ENCODE data around the gene TMEM245. TPM values are rescaled to one million over a fixed set of nuclear protein-coding genes. Genes with fewer than 3 reads are reported as not detected.

TMEM245 gene
- total and polyA plus RNA-seq, 10 of the 15 experiments (the other 5 are each of a cell fraction or from before 2014, with no cell fraction given), result 7.4 to 36.1 (median 19.0) TPM

DNA sequence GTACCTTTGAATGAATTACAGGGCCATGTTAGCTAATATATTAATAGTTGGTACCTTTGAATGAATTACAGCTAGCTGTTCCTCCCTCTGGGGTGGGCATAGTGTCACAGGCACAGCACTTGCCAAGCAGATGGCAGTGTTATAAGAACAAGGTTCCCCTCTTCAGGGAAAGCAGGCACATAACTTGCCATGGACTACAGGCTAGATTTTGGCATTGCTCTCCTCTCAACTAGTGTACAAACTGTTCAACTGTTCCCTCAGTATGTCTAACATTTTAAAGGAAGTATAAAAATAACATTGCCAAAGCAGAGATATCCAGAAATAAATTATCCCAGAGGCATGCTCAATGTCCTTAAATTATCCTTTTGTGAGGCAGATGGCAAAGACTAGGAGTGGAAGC lies 151.8 kb downstream of the TMEM245 start:
- ChIA-PET SMC1A (ENCODE audit: uncharacterized antibody, unreplicated experiment) (no interaction called here), POLR2A (no interaction called here), RAD21 (ENCODE audit: unreplicated experiment) (interaction anchor here (1.4 kb wide), 1 partner anchor 14 kb away, joined by 3 read pairs; no protein-coding TSS in a partner anchor), CTCF (interaction anchor here (5.3 kb wide), 1 partner anchor 14 kb away, joined by 23 read pairs; no protein-coding TSS in a partner anchor)
- DNase-seq (ENCODE audit: low read depth, low spot score) (no peak), FAIRE-seq (peak; percentile 73), ATAC-seq (no peak)
- Histone ChIP-seq H3K4me3 (no peak overlapping the region), H3K27ac (ENCODE audit: control insufficient read depth, insufficient read depth) (no peak overlapping the region), H3K4me2 (ENCODE audit: control insufficient read depth, insufficient read depth) (no peak overlapping the region), H3K27me3 (replicated peaks in 1 of 2; ENCODE audit: control insufficient read depth in 2 of 2, insufficient read depth in 2 of 2, low read length in 1 of 2) (no peaks in the 10 kb centered on the region), H3K79me2 (ENCODE audit: control insufficient read depth, insufficient read depth, low read length) (no peaks in the 10 kb centered on the region), H3K9ac (ENCODE audit: control insufficient read depth, insufficient read depth, low read length) (no peak overlapping the region), H4K20me1 (ENCODE audit: control insufficient read depth, insufficient read depth) (no peaks in the 10 kb centered on the region), H3K9me3 (replicated peaks; ENCODE audit: control insufficient read depth, insufficient read depth, low read length) (no peaks in the 10 kb centered on the region; the same call in 2 of the 3 replicates), H3K4me1 (ENCODE audit: control insufficient read depth, insufficient read depth, low read length) (no peaks in the 10 kb centered on the region), H3K36me3 (ENCODE audit: control insufficient read depth in 2 of 2, insufficient read depth in 2 of 2, low read length in 1 of 2) (no peaks in the 10 kb centered on the region), H2AFZ (ENCODE audit: control insufficient read depth, low read depth, low read length) (no peak overlapping the region)
- TF ChIP-seq ATF7 (IDR thresholded peaks at IDR 0.05; ENCODE audit: low read depth) (no peak), NFIC (IDR thresholded peaks at IDR 0.05; ENCODE audit: low read depth, low read length) (no peak), CTCF (IDR thresholded peaks at IDR 0.05 in 2 of 3, conservative IDR thresholded peaks at IDR 0.05 in 1 of 3; ENCODE audit: control insufficient read depth in 2 of 3, extremely low read depth in 1 of 3, insufficient read depth in 1 of 3, low read depth in 3 of 3, low read length in 3 of 3) (no peak), FOXK2 (IDR thresholded peaks at IDR 0.05) (no peak), HDGF (IDR thresholded peaks at IDR 0.05) (no peak), CHD1 (IDR thresholded peaks at IDR 0.05; ENCODE audit: low read depth, low read length) (no peak), SMAD5 (IDR thresholded peaks at IDR 0.05; ENCODE audit: low read depth) (no peak), ZZZ3 (IDR thresholded peaks at IDR 0.05; ENCODE audit: control insufficient read depth, insufficient read length, low read depth) (no peak), MTA3 (IDR thresholded peaks at IDR 0.05; ENCODE audit: borderline replicate concordance, low read length) (no peak), EED (IDR thresholded peaks at IDR 0.05; ENCODE audit: low read depth) (no peak), RELA (IDR thresholded peaks at IDR 0.05; ENCODE audit: borderline replicate concordance, partially characterized antibody) (no peak), ZNF622 (IDR thresholded peaks at IDR 0.05) (no peak), MEF2A (IDR thresholded peaks at IDR 0.05; ENCODE audit: insufficient read depth, low read depth, low read length) (no peak), TARDBP (IDR thresholded peaks at IDR 0.05; ENCODE audit: borderline replicate concordance) (no peak), RUNX3 (IDR thresholded peaks at IDR 0.05; ENCODE audit: low read length) (no peak), SRF (IDR thresholded peaks at IDR 0.05; ENCODE audit: low read depth in 2 of 2, low read length in 2 of 2) (no peak), PML (IDR thresholded peaks at IDR 0.05; ENCODE audit: low read length) (no peak), JUNB (IDR thresholded peaks at IDR 0.05) (no peak)
- intact Hi-C loops (cut with micrococcal nuclease; ENCODE audit: unreplicated experiment) (no loop called here), in situ Hi-C loops (cut with MboI) (loop anchor here (5.0 kb wide), 1 partner anchor 49 kb away; no protein-coding TSS in a partner anchor)
- BruUV-seq (replicated peaks), result no TSS peak

MicroRNAs encoded within 50 kb of the gene (microRNA counts, 767-probe panel; counts per million panel counts)
- 4,074 counts per million, percentile 95 among the panel's probes with 10 or more counts for microRNA hsa-miR-32-5p

Small RNA genes within 50 kb of the gene (microRNA-seq; reads per million reads assigned to microRNA genes)
- 1,103 reads per million, percentile 90 among the genes with 10 or more reads in this experiment for gene MIR32

Small RNA genes within 50 kb of the gene (small RNA-seq; reads per million reads assigned to genes)
- gene MIR32 (25.7 reads per million, percentile 98 among the genes with 10 or more reads in this experiment), gene RF00019 (not detected)

Other genes with a start within 250 kb of the TMEM245 start
- 24.7 and 34.1 TPM in 2 replicates for gene ELP1, start 185.8 kb downstream of the TMEM245 start, total RNA-seq (2014; rRNA removed)
- 27.6 and 28.2 TPM in 2 replicates for gene ELP1, start 185.8 kb downstream of the TMEM245 start, total RNA-seq (2014; rRNA removed; fragmentation: Illumina TruSeq; extraction: Trizol)
- 20.1 and 20.7 TPM in 2 replicates for gene ELP1, start 185.8 kb downstream of the TMEM245 start, total RNA-seq (2021)
- gene ELP1, start 185.8 kb downstream of the TMEM245 start, polyA plus RNA-seq (2011; rRNA removed), result 29.9 and 36.6 TPM in 2 replicates
- gene ELP1, start 185.8 kb downstream of the TMEM245 start, polyA plus RNA-seq (2014; fragmentation: Illumina TruSeq; extraction: Trizol), result 29.6 and 30.7 TPM in 2 replicates
- gene ELP1, start 185.8 kb downstream of the TMEM245 start, polyA plus RNA-seq (2014; fragmentation: Nextera tagmentation; extraction: Ambion mirVana), result 10 to 100 TPM in 1 of 2 experiments, 1 to 10 TPM in 1; 9.7 to 14.4 TPM
- gene ELP1, start 185.8 kb downstream of the TMEM245 start, polyA plus RNA-seq (2014; rRNA removed), result 21.0 and 26.9 TPM in 2 replicates
- 10 to 100 TPM; 25.1 to 28.0 TPM for gene ELP1, start 185.8 kb downstream of the TMEM245 start, polyA plus RNA-seq (2016; fragmentation: Nextera tagmentation; extraction: Ambion mirVana)
- gene ABITRAM, start 185.5 kb downstream of the TMEM245 start, total RNA-seq (2014; rRNA removed), result 5.1 and 5.2 TPM in 2 replicates
- 9.9 and 11.7 TPM in 2 replicates for gene ABITRAM, start 185.5 kb downstream of the TMEM245 start, total RNA-seq (2014; rRNA removed; fragmentation: Illumina TruSeq; extraction: Trizol)
- 7.7 and 7.8 TPM in 2 replicates for gene ABITRAM, start 185.5 kb downstream of the TMEM245 start, total RNA-seq (2021)
- gene ABITRAM, start 185.5 kb downstream of the TMEM245 start, polyA plus RNA-seq (2011; rRNA removed), result 18.4 and 23.6 TPM in 2 replicates
- gene ABITRAM, start 185.5 kb downstream of the TMEM245 start, polyA plus RNA-seq (2014; fragmentation: Illumina TruSeq; extraction: Trizol), result 17.3 TPM in 2 replicates
- 1 to 10 TPM; 8.5 to 8.8 TPM for gene ABITRAM, start 185.5 kb downstream of the TMEM245 start, polyA plus RNA-seq (2014; fragmentation: Nextera tagmentation; extraction: Ambion mirVana)
- 8.3 and 9.5 TPM in 2 replicates for gene ABITRAM, start 185.5 kb downstream of the TMEM245 start, polyA plus RNA-seq (2014; rRNA removed)
- gene ABITRAM, start 185.5 kb downstream of the TMEM245 start, polyA plus RNA-seq (2016; fragmentation: Nextera tagmentation; extraction: Ambion mirVana), result 10 to 100 TPM; 15.3 to 18.3 TPM
- gene CTNNAL1, start 106.4 kb downstream of the TMEM245 start, total RNA-seq (2014; rRNA removed), result 34.5 and 46.3 TPM in 2 replicates
- gene CTNNAL1, start 106.4 kb downstream of the TMEM245 start, total RNA-seq (2014; rRNA removed; fragmentation: Illumina TruSeq; extraction: Trizol), result 56.8 and 61.5 TPM in 2 replicates
- 41.9 and 43.4 TPM in 2 replicates for gene CTNNAL1, start 106.4 kb downstream of the TMEM245 start, total RNA-seq (2021)
- 16.3 and 26.1 TPM in 2 replicates for gene CTNNAL1, start 106.4 kb downstream of the TMEM245 start, polyA plus RNA-seq (2011; rRNA removed)
- 53.8 and 54.9 TPM in 2 replicates for gene CTNNAL1, start 106.4 kb downstream of the TMEM245 start, polyA plus RNA-seq (2014; fragmentation: Illumina TruSeq; extraction: Trizol)
- 10 to 100 TPM; 27.2 to 48.4 TPM for gene CTNNAL1, start 106.4 kb downstream of the TMEM245 start, polyA plus RNA-seq (2014; fragmentation: Nextera tagmentation; extraction: Ambion mirVana)
- gene CTNNAL1, start 106.4 kb downstream of the TMEM245 start, polyA plus RNA-seq (2014; rRNA removed), result 23.8 and 27.6 TPM in 2 replicates
- 10 to 100 TPM; 77.5 to 82.5 TPM for gene CTNNAL1, start 106.4 kb downstream of the TMEM245 start, polyA plus RNA-seq (2016; fragmentation: Nextera tagmentation; extraction: Ambion mirVana)
- gene FRRS1L, start 47.3 kb upstream of the TMEM245 start, total RNA-seq (2014; rRNA removed), result under 0.01 TPM in 1 of 2 replicates, not detected in the other
- not detected in 2 replicates for gene FRRS1L, start 47.3 kb upstream of the TMEM245 start, total RNA-seq (2014; rRNA removed; fragmentation: Illumina TruSeq; extraction: Trizol)
- not detected in 2 replicates for gene FRRS1L, start 47.3 kb upstream of the TMEM245 start, total RNA-seq (2021)
- gene FRRS1L, start 47.3 kb upstream of the TMEM245 start, polyA plus RNA-seq (2011; rRNA removed), result not detected in 2 replicates
- gene FRRS1L, start 47.3 kb upstream of the TMEM245 start, polyA plus RNA-seq (2014; fragmentation: Illumina TruSeq; extraction: Trizol), result not detected in 2 replicates
- gene FRRS1L, start 47.3 kb upstream of the TMEM245 start, polyA plus RNA-seq (2014; fragmentation: Nextera tagmentation; extraction: Ambion mirVana), result not detected
- not detected in 2 replicates for gene FRRS1L, start 47.3 kb upstream of the TMEM245 start, polyA plus RNA-seq (2014; rRNA removed)
- not detected for gene FRRS1L, start 47.3 kb upstream of the TMEM245 start, polyA plus RNA-seq (2016; fragmentation: Nextera tagmentation; extraction: Ambion mirVana)
- gene EPB41L4B, start 201.1 kb upstream of the TMEM245 start, total RNA-seq (2014; rRNA removed), result 0.05 and 0.11 TPM in 2 replicates
- gene EPB41L4B, start 201.1 kb upstream of the TMEM245 start, total RNA-seq (2014; rRNA removed; fragmentation: Illumina TruSeq; extraction: Trizol), result 0.13 and 0.14 TPM in 2 replicates
- gene EPB41L4B, start 201.1 kb upstream of the TMEM245 start, total RNA-seq (2021), result 0.16 and 0.28 TPM in 2 replicates
- gene EPB41L4B, start 201.1 kb upstream of the TMEM245 start, polyA plus RNA-seq (2011; rRNA removed), result 0.75 and 1.6 TPM in 2 replicates
- gene EPB41L4B, start 201.1 kb upstream of the TMEM245 start, polyA plus RNA-seq (2014; fragmentation: Illumina TruSeq; extraction: Trizol), result 0.13 and 0.35 TPM in 2 replicates
- gene EPB41L4B, start 201.1 kb upstream of the TMEM245 start, polyA plus RNA-seq (2014; fragmentation: Nextera tagmentation; extraction: Ambion mirVana), result under 1 TPM; 0.04 to 0.13 TPM
- gene EPB41L4B, start 201.1 kb upstream of the TMEM245 start, polyA plus RNA-seq (2014; rRNA removed), result 0.05 and 0.24 TPM in 2 replicates
- under 1 TPM in 1 of 2 experiments, not detected in 1; 0.08 TPM for gene EPB41L4B, start 201.1 kb upstream of the TMEM245 start, polyA plus RNA-seq (2016; fragmentation: Nextera tagmentation; extraction: Ambion mirVana)